Prostate gland (tissue), 2 donors: ENCODE data around the gene ADGRG1.

ENCODE experiments used
- POLR2AphosphoS5 ChIP-seq: sonication (generic); formaldehyde crosslinking; IDR thresholded peaks from one replicate; pipeline ENCODE4 v1.6.1; 2017; ENCODE audit warnings: antibody characterized with exemption
- TF ChIP-seq, protein P1 (sequence below), 4 experiments: fragments of 200-600 bp in 2 of 4; fragments of 450-650 bp in 2 of 4; sonication (generic) in 2 of 4; IDR thresholded peaks; 1 replicate in 3 of 4; 2 replicates in 1 of 4; pipeline ENCODE4 v1.5.1; 2016 to 2019; ENCODE audit warnings: antibody characterized with exemption in 4 of 4, mild to moderate bottlenecking in 2 of 4, moderate library complexity in 2 of 4

DNA sequence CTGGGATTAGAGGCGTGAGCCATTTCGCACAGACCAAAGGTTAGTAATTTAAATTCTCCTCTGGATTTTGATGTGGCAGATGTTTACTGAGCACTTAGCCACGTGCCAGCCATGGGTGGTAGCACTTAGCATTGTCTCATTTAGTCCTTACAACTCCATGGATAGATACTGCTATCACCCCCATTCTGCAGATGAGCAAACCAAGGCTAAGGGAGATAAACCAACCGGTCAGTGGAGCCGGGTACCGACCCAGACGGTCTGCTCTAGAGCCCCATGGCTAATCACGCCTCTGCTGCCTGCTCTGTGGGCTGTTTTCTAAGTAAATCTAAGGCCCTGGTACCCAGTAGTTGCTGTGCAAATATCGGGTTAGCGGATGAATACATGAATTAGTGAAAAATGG lies 12.6 kb upstream of the ADGRG1 start:
- TF ChIP-seq, protein P1, sequence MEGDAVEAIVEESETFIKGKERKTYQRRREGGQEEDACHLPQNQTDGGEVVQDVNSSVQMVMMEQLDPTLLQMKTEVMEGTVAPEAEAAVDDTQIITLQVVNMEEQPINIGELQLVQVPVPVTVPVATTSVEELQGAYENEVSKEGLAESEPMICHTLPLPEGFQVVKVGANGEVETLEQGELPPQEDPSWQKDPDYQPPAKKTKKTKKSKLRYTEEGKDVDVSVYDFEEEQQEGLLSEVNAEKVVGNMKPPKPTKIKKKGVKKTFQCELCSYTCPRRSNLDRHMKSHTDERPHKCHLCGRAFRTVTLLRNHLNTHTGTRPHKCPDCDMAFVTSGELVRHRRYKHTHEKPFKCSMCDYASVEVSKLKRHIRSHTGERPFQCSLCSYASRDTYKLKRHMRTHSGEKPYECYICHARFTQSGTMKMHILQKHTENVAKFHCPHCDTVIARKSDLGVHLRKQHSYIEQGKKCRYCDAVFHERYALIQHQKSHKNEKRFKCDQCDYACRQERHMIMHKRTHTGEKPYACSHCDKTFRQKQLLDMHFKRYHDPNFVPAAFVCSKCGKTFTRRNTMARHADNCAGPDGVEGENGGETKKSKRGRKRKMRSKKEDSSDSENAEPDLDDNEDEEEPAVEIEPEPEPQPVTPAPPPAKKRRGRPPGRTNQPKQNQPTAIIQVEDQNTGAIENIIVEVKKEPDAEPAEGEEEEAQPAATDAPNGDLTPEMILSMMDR (IDR thresholded peaks at IDR 0.05): no peak
- no peak for TF ChIP-seq POLR2AphosphoS5
